ENCODE results near the gene UFSP1. TPM values are rescaled to one million over a fixed set of nuclear protein-coding genes. Genes with fewer than 3 reads are reported as not detected.
A peak's percentile ranks its signal among the peaks of the same experiment; 100 is the strongest.
"Not testable (repeated sequence)": the region's sequence is repeated elsewhere in the genome, so short reads cannot be mapped to it uniquely, and the experiment has no call there.

UFSP1 gene
- total RNA-seq, 1 experiment from 2014 or later, result 4.8 TPM

GRCh38 chr7:100921039-100921438, 31.5 kb upstream of the UFSP1 start (continued):
- TF ChIP-seq, protein P1, sequence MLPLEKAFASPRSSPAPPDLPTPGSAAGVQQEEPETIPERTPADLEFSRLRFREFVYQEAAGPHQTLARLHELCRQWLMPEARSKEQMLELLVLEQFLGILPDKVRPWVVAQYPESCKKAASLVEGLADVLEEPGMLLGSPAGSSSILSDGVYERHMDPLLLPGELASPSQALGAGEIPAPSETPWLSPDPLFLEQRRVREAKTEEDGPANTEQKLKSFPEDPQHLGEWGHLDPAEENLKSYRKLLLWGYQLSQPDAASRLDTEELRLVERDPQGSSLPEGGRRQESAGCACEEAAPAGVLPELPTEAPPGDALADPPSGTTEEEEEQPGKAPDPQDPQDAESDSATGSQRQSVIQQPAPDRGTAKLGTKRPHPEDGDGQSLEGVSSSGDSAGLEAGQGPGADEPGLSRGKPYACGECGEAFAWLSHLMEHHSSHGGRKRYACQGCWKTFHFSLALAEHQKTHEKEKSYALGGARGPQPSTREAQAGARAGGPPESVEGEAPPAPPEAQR (CRISPR knock-in tag; IDR thresholded peaks at IDR 0.05), result no peak
- TF ChIP-seq, protein P2, sequence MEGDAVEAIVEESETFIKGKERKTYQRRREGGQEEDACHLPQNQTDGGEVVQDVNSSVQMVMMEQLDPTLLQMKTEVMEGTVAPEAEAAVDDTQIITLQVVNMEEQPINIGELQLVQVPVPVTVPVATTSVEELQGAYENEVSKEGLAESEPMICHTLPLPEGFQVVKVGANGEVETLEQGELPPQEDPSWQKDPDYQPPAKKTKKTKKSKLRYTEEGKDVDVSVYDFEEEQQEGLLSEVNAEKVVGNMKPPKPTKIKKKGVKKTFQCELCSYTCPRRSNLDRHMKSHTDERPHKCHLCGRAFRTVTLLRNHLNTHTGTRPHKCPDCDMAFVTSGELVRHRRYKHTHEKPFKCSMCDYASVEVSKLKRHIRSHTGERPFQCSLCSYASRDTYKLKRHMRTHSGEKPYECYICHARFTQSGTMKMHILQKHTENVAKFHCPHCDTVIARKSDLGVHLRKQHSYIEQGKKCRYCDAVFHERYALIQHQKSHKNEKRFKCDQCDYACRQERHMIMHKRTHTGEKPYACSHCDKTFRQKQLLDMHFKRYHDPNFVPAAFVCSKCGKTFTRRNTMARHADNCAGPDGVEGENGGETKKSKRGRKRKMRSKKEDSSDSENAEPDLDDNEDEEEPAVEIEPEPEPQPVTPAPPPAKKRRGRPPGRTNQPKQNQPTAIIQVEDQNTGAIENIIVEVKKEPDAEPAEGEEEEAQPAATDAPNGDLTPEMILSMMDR (IDR thresholded peaks at IDR 0.05), result no peak
- TF ChIP-seq GRHL2 (CRISPR knock-in tag; IDR thresholded peaks at IDR 0.05; ENCODE audit: insufficient replicate concordance, severe bottlenecking) (no peak), ZNF219 (CRISPR knock-in tag; IDR thresholded peaks at IDR 0.05; ENCODE audit: borderline replicate concordance) (no peak), ATF3 (CRISPR knock-in tag; conservative IDR thresholded peaks at IDR 0.05) (no peak)

GRCh38 chr7:100919779-100920437, 30.4 kb upstream of the UFSP1 start:
- Mint-ChIP-seq H3K4me1 (peaks cover 36% of the 10 kb centered on the region), H3K9me3 (peaks cover 13% of the 10 kb centered on the region), H3K27ac (peak overlapping the region; percentile 59; the same call in 1 of the 2 replicates)
- H3K27me3 Mint-ChIP-seq (ENCODE audit: low read depth); DNase-seq (ENCODE audit: low spot score); ATAC-seq; H3K4me3 Mint-ChIP-seq; POLR2A ChIA-PET; H3K36me3 Mint-ChIP-seq; CTCF ChIA-PET: not testable (repeated sequence)

DNA sequence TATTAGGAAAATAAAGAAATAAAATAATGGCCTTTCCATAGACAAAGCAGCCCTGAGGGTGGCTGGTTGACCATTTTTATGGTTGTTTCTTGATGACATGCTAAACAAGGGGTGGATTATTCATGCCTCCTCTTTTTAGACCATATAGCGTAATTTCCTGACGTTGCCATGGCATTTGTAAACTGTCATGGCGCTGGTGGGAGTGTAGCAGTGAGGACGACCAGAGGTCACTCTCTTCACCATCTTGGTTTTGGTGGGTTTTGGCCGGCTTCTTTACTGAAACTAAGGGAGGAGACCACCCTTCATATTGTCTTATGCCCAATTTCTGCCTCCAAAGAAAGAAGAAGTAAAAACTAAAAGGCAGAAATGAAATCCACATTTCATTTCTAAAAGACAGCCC, 29.8 kb upstream of the UFSP1 start:
- H3K4me3 Mint-ChIP-seq; H3K27me3 Mint-ChIP-seq (ENCODE audit: low read depth); CTCF ChIA-PET; H3K36me3 Mint-ChIP-seq; ATAC-seq; DNase-seq (ENCODE audit: low spot score); POLR2A ChIA-PET; H3K27ac Mint-ChIP-seq: not testable (repeated sequence)
- peaks cover 36% of the 10 kb centered on the region for H3K4me1 Mint-ChIP-seq
- peaks cover 13% of the 10 kb centered on the region for H3K9me3 Mint-ChIP-seq

GRCh38 chr7:100914879-100915447, 25.4 kb upstream of the UFSP1 start:
- Mint-ChIP-seq H3K27ac (no peak overlapping the region; the same call in 1 of the 2 replicates), H3K27me3 (ENCODE audit: low read depth) (no peaks in the 10 kb centered on the region; the same call in 1 of the 2 replicates), H3K36me3 (no peaks in the 10 kb centered on the region), H3K9me3 (peaks cover 4% of the 10 kb centered on the region; the same call in 1 of the 2 replicates), H3K4me1 (peaks cover 27% of the 10 kb centered on the region), H3K4me3 (no peak overlapping the region)
- no peak for DNase-seq (ENCODE audit: low spot score)
- ChIA-PET CTCF (no interaction called here), POLR2A (no interaction called here)
- ATAC-seq, result no peak
- TF ChIP-seq, protein P3, sequence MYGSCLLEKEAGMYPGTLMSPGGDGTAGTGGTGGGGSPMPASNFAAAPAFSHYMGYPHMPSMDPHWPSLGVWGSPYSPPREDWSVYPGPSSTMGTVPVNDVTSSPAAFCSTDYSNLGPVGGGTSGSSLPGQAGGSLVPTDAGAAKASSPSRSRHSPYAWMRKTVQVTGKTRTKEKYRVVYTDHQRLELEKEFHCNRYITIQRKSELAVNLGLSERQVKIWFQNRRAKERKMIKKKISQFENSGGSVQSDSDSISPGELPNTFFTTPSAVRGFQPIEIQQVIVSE (CRISPR knock-in tag; IDR thresholded peaks at IDR 0.05; ENCODE audit: borderline replicate concordance), result no peak
- TF ChIP-seq ATF1 (CRISPR knock-in tag; IDR thresholded peaks at IDR 0.05) (no peak), TEAD1 (CRISPR knock-in tag; IDR thresholded peaks at IDR 0.05) (no peak), GTF2I (CRISPR knock-in tag; conservative IDR thresholded peaks at IDR 0.05) (no peak), ETV6 (CRISPR knock-in tag; IDR thresholded peaks at IDR 0.05) (no peak), OVOL2 (CRISPR knock-in tag; IDR thresholded peaks at IDR 0.05; ENCODE audit: borderline replicate concordance) (no peak), USF1 (CRISPR knock-in tag; IDR thresholded peaks at IDR 0.05) (no peak), ZNF423 (CRISPR knock-in tag; IDR thresholded peaks at IDR 0.05) (no peak), ZNF416 (CRISPR knock-in tag; IDR thresholded peaks at IDR 0.05) (no peak)
- TF ChIP-seq, protein P4, sequence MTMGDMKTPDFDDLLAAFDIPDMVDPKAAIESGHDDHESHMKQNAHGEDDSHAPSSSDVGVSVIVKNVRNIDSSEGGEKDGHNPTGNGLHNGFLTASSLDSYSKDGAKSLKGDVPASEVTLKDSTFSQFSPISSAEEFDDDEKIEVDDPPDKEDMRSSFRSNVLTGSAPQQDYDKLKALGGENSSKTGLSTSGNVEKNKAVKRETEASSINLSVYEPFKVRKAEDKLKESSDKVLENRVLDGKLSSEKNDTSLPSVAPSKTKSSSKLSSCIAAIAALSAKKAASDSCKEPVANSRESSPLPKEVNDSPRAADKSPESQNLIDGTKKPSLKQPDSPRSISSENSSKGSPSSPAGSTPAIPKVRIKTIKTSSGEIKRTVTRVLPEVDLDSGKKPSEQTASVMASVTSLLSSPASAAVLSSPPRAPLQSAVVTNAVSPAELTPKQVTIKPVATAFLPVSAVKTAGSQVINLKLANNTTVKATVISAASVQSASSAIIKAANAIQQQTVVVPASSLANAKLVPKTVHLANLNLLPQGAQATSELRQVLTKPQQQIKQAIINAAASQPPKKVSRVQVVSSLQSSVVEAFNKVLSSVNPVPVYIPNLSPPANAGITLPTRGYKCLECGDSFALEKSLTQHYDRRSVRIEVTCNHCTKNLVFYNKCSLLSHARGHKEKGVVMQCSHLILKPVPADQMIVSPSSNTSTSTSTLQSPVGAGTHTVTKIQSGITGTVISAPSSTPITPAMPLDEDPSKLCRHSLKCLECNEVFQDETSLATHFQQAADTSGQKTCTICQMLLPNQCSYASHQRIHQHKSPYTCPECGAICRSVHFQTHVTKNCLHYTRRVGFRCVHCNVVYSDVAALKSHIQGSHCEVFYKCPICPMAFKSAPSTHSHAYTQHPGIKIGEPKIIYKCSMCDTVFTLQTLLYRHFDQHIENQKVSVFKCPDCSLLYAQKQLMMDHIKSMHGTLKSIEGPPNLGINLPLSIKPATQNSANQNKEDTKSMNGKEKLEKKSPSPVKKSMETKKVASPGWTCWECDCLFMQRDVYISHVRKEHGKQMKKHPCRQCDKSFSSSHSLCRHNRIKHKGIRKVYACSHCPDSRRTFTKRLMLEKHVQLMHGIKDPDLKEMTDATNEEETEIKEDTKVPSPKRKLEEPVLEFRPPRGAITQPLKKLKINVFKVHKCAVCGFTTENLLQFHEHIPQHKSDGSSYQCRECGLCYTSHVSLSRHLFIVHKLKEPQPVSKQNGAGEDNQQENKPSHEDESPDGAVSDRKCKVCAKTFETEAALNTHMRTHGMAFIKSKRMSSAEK (CRISPR knock-in tag; IDR thresholded peaks at IDR 0.05; ENCODE audit: borderline replicate concordance), result no peak
- TF ChIP-seq, protein P5, sequence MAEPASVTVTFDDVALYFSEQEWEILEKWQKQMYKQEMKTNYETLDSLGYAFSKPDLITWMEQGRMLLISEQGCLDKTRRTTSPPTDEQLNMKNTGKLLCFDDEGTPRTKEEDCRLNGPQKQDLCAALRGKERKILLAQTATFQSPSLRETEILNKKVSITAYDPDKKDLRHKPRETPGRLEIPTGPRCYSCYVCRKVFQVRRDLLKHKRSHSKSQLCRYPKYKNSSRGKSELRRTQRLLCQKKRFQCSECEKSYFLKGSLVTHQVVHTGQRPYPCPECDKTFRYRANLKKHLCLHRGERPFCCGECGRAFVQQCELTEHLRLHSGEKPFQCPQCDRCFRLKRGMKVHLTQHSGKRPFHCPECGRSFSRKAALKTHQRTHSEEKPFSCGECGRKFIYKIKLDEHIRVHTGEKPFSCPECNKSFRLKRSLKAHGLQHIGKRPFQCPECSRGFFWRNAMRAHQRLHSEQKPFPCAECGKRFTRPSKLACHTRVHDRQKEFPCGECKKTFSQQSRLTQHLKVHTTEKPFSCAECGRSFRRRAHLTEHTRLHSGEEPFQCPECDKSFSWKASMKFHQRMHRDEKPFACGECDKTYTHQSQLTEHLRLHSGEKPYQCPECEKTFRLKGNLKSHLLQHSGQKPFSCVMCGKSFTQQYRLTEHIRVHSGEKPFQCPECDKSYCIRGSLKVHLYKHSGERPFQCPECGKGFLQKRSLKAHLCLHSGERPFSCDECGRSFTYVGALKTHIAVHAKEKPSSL (CRISPR knock-in tag; conservative IDR thresholded peaks at IDR 0.05), result no peak
